Measurements from ENCODE around the gene DMWD. TPM values are rescaled to one million over a fixed set of nuclear protein-coding genes. Genes with fewer than 3 reads are reported as not detected.

The DMWD gene
- total RNA-seq, 1 donor from 2014 or later = 29.9 TPM

GRCh38 chr19:45747513-45747912 is 45.1 kb downstream of the DMWD start:
- TF ChIP-seq CTCF (IDR thresholded peaks at IDR 0.05; ENCODE audit: insufficient read depth, low read length, poor library complexity, severe bottlenecking) = no peak
- no peaks in the 10 kb centered on the region for H3K36me3 ChIP-seq (ENCODE audit: control insufficient read depth, insufficient read depth, low read length)

GRCh38 chr19:45746866-45747265 is 45.8 kb downstream of the DMWD start:
- no peak overlapping the region for H3K4me3 ChIP-seq (ENCODE audit: low read depth, low read length)
- H3K36me3 ChIP-seq (ENCODE audit: control insufficient read depth, insufficient read depth, low read length) = no peaks in the 10 kb centered on the region
- DNase-seq (ENCODE audit: low read depth) = no peak
- TF ChIP-seq CTCF (IDR thresholded peaks at IDR 0.05; ENCODE audit: insufficient read depth, low read length, poor library complexity, severe bottlenecking) = no peak
- H3K27me3 ChIP-seq (ENCODE audit: control insufficient read depth, insufficient read depth, low read length) = peaks cover 5% of the 10 kb centered on the region

More at GRCh38 chr19:45747513-45747912, 45.1 kb downstream of the DMWD start:
- no peak overlapping the region for H3K4me3 ChIP-seq (ENCODE audit: low read depth, low read length)
- no peak for DNase-seq (ENCODE audit: low read depth)
- peaks cover 5% of the 10 kb centered on the region for H3K27me3 ChIP-seq (ENCODE audit: control insufficient read depth, insufficient read depth, low read length)

- Histone ChIP-seq H3K36me3 (ENCODE audit: control insufficient read depth, insufficient read depth, low read length) (no peaks in the 10 kb centered on the region), H3K27me3 (ENCODE audit: control insufficient read depth, insufficient read depth, low read length) (peaks cover 5% of the 10 kb centered on the region), H3K4me3 (ENCODE audit: low read depth, low read length) (no peak overlapping the region)
- TF ChIP-seq CTCF (IDR thresholded peaks at IDR 0.05; ENCODE audit: insufficient read depth, low read length, poor library complexity, severe bottlenecking) = no peak
- DNase-seq (ENCODE audit: low read depth) = no peak
These were observed 47.0 kb downstream of the DMWD start for GRCh38 chr19:45745606-45746005.

- TF ChIP-seq CTCF (IDR thresholded peaks at IDR 0.05; ENCODE audit: insufficient read depth, low read length, poor library complexity, severe bottlenecking) = no peak
- peaks cover 5% of the 10 kb centered on the region for H3K27me3 ChIP-seq (ENCODE audit: control insufficient read depth, insufficient read depth, low read length)
- H3K36me3 ChIP-seq (ENCODE audit: control insufficient read depth, insufficient read depth, low read length) = no peaks in the 10 kb centered on the region
- H3K4me3 ChIP-seq (ENCODE audit: low read depth, low read length) = no peak overlapping the region
- no peak for DNase-seq (ENCODE audit: low read depth)
These were observed 49.7 kb downstream of the DMWD start for GRCh38 chr19:45742969-45743368.

- TF ChIP-seq CTCF (IDR thresholded peaks at IDR 0.05; ENCODE audit: insufficient read depth, low read length, poor library complexity, severe bottlenecking) = no peak
- H3K27me3 ChIP-seq (ENCODE audit: control insufficient read depth, insufficient read depth, low read length) = no peaks in the 10 kb centered on the region
- DNase-seq (ENCODE audit: low read depth) = no peak
- no peaks in the 10 kb centered on the region for H3K36me3 ChIP-seq (ENCODE audit: control insufficient read depth, insufficient read depth, low read length)
- no peak overlapping the region for H3K4me3 ChIP-seq (ENCODE audit: low read depth, low read length)
These were observed 52.9 kb downstream of the DMWD start for GRCh38 chr19:45739498-45740439.
